Upper lobe of left lung (tissue), 6 donors: ENCODE results near the gene FHIT. TPM values are rescaled to one million over a fixed set of nuclear protein-coding genes. Genes with fewer than 3 reads are reported as not detected.
A peak's percentile ranks its signal among the peaks of the same experiment; 100 is the strongest.
"Not testable (repeated sequence)": the region's sequence is repeated elsewhere in the genome, so short reads cannot be mapped to it uniquely, and the experiment has no call there.

ENCODE experiments used
- ATAC-seq, 2 donors: fragments of 200-7000 bp; cut with Tn5 transposase; one replicate each; pipeline ENCODE4 v1.9.1; 2022; ENCODE audit warnings: mild to moderate bottlenecking in 2 of 2, moderate library complexity in 2 of 2; ENCODE audit not compliant: low FRiP score in 2 of 2
- DNase-seq, 2 donors: peaks; one replicate each; pipeline ENCODE4 v3.0.0-alpha.2; 2019 to 2020
- H3K27ac ChIP-seq, 4 donors: fragments of 200-600 bp; sonication (generic); one replicate each; pipeline ENCODE4 v1.5.1; 2016 to 2019
- H3K27me3 ChIP-seq, 4 donors: fragments of 200-600 bp; sonication (generic); one replicate each; pipeline ENCODE4 v1.5.1; 2017 to 2019
- H3K36me3 ChIP-seq, 4 donors: fragments of 200-600 bp; sonication (generic); one replicate each; pipeline ENCODE4 v1.5.1; 2016 to 2019
- H3K4me1 ChIP-seq, 4 donors: fragments of 200-600 bp; sonication (generic); one replicate each; pipeline ENCODE4 v1.5.1; 2018 to 2019
- H3K4me3 ChIP-seq, 4 donors: fragments of 200-600 bp; sonication (generic); one replicate each; pipeline ENCODE4 v1.5.1; 2017 to 2019; ENCODE audit warnings: mild to moderate bottlenecking in 2 of 4, moderate library complexity in 1 of 4
- H3K9me3 ChIP-seq, 4 donors: fragments of 200-600 bp; sonication (generic); one replicate each; pipeline ENCODE4 v1.5.1; 2018 to 2019
- EP300 ChIP-seq, 4 donors: sonication (generic); formaldehyde crosslinking; IDR thresholded peaks; one replicate each; pipeline ENCODE4 v1.5.1; 2017; ENCODE audit warnings: antibody characterized with exemption in 4 of 4, control low read depth in 2 of 4
- POLR2A ChIP-seq, 4 donors: fragments of 450-650 bp; IDR thresholded peaks; one replicate each; pipeline ENCODE4 v1.5.1; 2016 to 2017; ENCODE audit warnings: antibody characterized with exemption in 4 of 4, mild to moderate bottlenecking in 2 of 4
- POLR2AphosphoS5 ChIP-seq, 2 donors: sonication (generic); formaldehyde crosslinking; IDR thresholded peaks; one replicate each; pipeline ENCODE4 v1.5.1; 2017; ENCODE audit warnings: antibody characterized with exemption in 2 of 2
- WGBS, 2 donors: methylation state at CpG; one replicate each; pipeline ENCODE4 v1.1.5; 2017 to 2018; 5-methylcytosine and 5-hydroxymethylcytosine counted together
- total RNA-seq, 6 donors: library from RNA; depleted of rRNA in 4 of 6; stranded (reverse); fragments of >200 nt in 4 of 6; gene quantifications; one replicate each; pipeline versions ENCODE4 v1.1.0 to v1.2.1, GENCODE V29; 2016 to 2021
- TF ChIP-seq, protein P1 (sequence below), 6 experiments: fragments of 450-650 bp in 4 of 6; fragments of 200-600 bp in 2 of 6; sonication (generic) in 2 of 6; IDR thresholded peaks; one replicate each; pipeline ENCODE4 v1.5.1; 2016 to 2019; ENCODE audit warnings: antibody characterized with exemption in 6 of 6
- donor health status: DM: no; HTN: no; CAD: no; lungs with moderate emphysema.
- donor health status: DM: no; HTN: yes; CAD: no; lungs with severe emphysema.

Gene FHIT
- total RNA-seq, 6 donors from 2014 or later = 6.8 to 56.6 (median 11.1) TPM

DNA sequence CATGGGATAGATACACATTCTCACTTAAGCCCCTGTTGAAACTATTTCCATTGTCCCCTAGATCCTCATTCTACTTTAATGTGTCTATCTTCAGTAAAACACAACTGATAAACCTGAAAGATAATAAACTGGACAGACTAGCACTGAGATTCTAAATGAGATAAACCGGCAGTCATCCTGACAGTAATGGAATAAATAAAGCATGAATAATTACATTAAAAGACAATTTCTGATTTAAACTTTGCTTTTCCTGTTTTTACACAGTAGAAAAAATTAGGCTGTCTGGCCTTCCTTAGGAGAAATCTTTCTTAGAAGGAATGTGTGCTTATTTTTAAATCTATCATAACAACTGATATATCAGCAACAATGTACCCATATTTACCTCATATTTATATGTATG, 232.4 kb downstream of the FHIT start:
- DNase-seq (no peak), ATAC-seq (no peak)
- H3K4me3 ChIP-seq = no peak overlapping the region
- 37 to 64% methylated on average over 1 of the region's 1 CpG for whole genome bisulfite sequencing, 2 donors
- no peaks in the 10 kb centered on the region for H3K27me3 ChIP-seq
- H3K36me3 ChIP-seq = no peaks in the 10 kb centered on the region
- H3K9me3 ChIP-seq = peaks cover 0 to 5% (median 2%) of the 10 kb centered on the region in 4 donors
- H3K4me1 ChIP-seq = peaks cover 0 to 9% (median 0%) of the 10 kb centered on the region in 4 donors
- no peak overlapping the region for H3K27ac ChIP-seq
- TF ChIP-seq POLR2A (IDR thresholded peaks at IDR 0.05) (no peak), EP300 (IDR thresholded peaks at IDR 0.05) (no peak)

DNA sequence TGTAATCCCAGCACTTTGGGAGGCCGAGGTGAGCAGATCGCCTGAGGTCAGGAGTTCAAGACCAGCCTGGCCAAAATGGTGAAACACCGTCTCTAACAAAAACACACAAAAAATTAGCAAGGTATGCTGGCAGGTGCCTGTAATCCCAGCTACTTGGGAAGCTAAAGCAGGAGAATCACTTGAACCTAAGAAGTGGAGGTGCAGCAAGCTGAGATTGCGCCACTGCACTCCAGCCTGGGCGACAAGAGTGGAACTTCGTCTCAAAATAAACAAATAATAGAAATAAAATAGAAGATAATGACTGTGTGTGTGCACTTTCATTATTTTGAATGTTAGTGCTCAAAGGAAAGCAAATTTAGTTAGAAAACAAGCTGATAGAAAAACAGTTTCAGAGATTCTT, 234.2 kb downstream of the FHIT start:
- not testable (repeated sequence) for H3K4me3 ChIP-seq, H3K36me3 ChIP-seq, H3K27ac ChIP-seq, H3K27me3 ChIP-seq, H3K9me3 ChIP-seq, H3K4me1 ChIP-seq, ATAC-seq
- 72 to 80% methylated on average over 6 of the region's 6 CpGs for WGBS, 2 donors
- DNase-seq = peak in 1 of 2 donors; percentile 59

DNA sequence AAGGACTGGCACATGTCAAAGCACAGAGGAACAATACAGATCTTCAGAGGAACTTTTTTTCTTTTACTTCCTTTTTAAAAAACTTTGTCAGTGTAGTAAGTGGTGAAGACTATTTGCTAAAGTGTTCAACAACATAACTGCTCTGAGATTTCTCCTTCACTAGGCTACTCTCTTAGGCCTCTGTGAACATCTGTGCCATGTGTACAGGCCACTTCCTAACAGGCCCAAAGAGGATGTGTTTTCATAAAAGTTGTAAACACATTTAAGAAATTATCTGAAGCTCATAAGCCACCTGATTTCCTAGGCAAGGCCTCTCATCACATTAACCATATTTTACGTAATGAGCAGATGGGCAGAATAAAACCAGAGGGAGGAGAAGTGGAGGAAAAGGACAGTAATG, 235.4 kb downstream of the FHIT start:
- Histone ChIP-seq H3K9me3 (no peaks in the 10 kb centered on the region), H3K27ac (no peak overlapping the region), H3K4me1 (peaks cover 0 to 9% (median 0%) of the 10 kb centered on the region in 4 donors), H3K4me3 (no peak overlapping the region), H3K36me3 (no peaks in the 10 kb centered on the region), H3K27me3 (no peaks in the 10 kb centered on the region)
- ATAC-seq (no peak), DNase-seq (no peak)
- TF ChIP-seq POLR2A (IDR thresholded peaks at IDR 0.05) = no peak
- TF ChIP-seq, protein P1, sequence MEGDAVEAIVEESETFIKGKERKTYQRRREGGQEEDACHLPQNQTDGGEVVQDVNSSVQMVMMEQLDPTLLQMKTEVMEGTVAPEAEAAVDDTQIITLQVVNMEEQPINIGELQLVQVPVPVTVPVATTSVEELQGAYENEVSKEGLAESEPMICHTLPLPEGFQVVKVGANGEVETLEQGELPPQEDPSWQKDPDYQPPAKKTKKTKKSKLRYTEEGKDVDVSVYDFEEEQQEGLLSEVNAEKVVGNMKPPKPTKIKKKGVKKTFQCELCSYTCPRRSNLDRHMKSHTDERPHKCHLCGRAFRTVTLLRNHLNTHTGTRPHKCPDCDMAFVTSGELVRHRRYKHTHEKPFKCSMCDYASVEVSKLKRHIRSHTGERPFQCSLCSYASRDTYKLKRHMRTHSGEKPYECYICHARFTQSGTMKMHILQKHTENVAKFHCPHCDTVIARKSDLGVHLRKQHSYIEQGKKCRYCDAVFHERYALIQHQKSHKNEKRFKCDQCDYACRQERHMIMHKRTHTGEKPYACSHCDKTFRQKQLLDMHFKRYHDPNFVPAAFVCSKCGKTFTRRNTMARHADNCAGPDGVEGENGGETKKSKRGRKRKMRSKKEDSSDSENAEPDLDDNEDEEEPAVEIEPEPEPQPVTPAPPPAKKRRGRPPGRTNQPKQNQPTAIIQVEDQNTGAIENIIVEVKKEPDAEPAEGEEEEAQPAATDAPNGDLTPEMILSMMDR (IDR thresholded peaks at IDR 0.05) = no peak
- WGBS, 2 donors = 81 to 85% methylated on average over 1 of the region's 1 CpG

DNA sequence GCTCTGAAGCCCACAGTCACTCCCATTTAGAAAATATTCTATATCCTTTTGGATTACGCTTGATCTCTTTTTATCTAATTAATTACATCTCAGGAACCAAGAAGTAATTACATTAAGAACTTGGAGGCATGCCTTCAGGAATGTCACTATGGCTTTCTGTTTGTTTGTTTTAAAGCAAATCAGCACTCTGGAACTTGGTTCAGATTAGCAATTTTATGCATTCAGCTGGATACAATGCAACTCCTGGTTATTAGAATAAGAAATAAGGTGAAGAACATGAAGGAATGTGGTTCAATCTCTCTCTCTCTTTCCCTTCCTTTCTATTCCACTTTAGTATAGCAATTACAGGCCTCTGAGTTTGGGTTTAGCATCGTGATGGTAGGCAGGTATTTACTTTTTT, 235.8 kb downstream of the FHIT start:
- WGBS, 2 donors = 74 to 78% methylated on average over 2 of the region's 2 CpGs
- ATAC-seq (no peak), DNase-seq (no peak)
- Histone ChIP-seq H3K4me3 (no peak overlapping the region), H3K27ac (no peak overlapping the region), H3K9me3 (no peaks in the 10 kb centered on the region), H3K27me3 (no peaks in the 10 kb centered on the region), H3K4me1 (peaks cover 0 to 9% (median 0%) of the 10 kb centered on the region in 4 donors), H3K36me3 (no peaks in the 10 kb centered on the region)
- TF ChIP-seq EP300 (IDR thresholded peaks at IDR 0.05) (no peak), POLR2A (IDR thresholded peaks at IDR 0.05) (no peak), POLR2AphosphoS5 (IDR thresholded peaks at IDR 0.05) (no peak)
- TF ChIP-seq, protein P1 (IDR thresholded peaks at IDR 0.05) = no peak

DNA sequence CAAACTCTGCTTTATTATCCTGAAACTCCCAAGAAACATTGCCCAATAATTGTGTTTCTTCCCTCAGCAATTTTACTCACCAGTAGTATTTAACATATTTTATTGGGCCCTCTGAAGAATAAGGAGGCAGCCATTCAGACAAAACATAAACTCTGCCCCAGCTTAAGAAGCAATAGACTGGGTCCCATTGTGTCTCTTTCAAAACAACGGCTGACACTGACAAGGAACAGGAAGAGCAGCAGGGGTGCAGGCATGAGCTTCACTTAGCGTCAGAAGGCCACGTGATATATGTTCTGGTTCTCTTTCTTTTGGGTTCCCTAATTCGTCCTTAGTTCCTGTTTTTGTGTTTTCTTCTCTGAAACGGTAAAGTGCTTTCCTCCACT, 242.3 kb downstream of the FHIT start:
- no peaks in the 10 kb centered on the region for H3K36me3 ChIP-seq
- WGBS, 2 donors = 35 to 40% methylated on average over 5 of the region's 5 CpGs
- H3K4me1 ChIP-seq = no peaks in the 10 kb centered on the region
- H3K4me3 ChIP-seq = no peak overlapping the region
- H3K27ac ChIP-seq = peak overlapping the region in 3 of 4 donors; percentile 26 to 67 (median 65)
- ATAC-seq (peak; percentile 67 to 90), DNase-seq (peak in 1 of 2 donors; percentile 42)
- H3K27me3 ChIP-seq = no peaks in the 10 kb centered on the region
- TF ChIP-seq POLR2AphosphoS5 (IDR thresholded peaks at IDR 0.05) = no peak
- TF ChIP-seq EP300 (IDR thresholded peaks at IDR 0.05) = no peak
- TF ChIP-seq, protein P1 (IDR thresholded peaks at IDR 0.05) = no peak
- no peak for TF ChIP-seq POLR2A (IDR thresholded peaks at IDR 0.05)
- H3K9me3 ChIP-seq = no peaks in the 10 kb centered on the region

DNA sequence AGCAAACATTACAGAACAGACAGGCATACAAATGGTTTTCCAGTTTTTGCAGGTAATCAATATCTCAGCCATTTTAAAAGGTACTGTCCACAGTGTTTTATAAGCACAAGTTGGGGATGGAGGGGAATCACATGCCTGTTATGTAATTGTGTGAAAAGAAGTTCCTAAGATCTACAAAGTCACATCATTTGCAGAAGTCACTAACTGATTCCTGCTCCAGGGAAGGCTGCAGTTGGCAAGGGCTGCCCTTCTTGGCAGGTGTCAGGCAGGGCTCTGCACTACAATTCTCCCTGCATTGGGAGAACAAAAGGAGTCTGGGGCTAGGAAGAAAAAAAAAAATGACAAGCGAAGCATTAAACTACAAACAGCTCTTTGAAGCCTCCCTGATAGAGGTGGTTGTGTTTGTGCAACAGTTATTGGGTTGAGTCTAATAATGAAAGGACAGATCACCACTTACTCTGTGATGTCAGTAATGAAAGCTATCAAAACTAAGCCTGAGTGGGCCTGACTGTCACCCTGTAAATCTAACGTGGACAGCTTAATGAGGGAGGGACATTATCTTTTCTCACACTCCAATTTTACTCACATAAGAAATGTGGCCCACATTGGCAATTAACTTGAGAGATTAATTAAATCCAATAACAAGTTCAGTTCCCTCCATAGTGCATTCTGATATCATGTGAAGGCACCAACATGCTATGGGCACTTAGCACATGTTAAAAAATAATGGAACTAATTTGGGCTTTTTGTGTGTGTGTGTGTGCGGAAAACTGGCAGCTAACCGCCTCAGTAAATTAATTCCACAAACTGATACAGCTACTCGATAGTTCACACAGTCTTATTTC, 242.9 kb downstream of the FHIT start:
- peak in 1 of 2 donors; percentile 26 for ATAC-seq
- TF ChIP-seq, protein P1 (IDR thresholded peaks at IDR 0.05) = no peak
- no peak for TF ChIP-seq POLR2AphosphoS5 (IDR thresholded peaks at IDR 0.05)
- no peak for TF ChIP-seq EP300 (IDR thresholded peaks at IDR 0.05)
- TF ChIP-seq POLR2A (IDR thresholded peaks at IDR 0.05) = no peak

More for the DNA sequence above, 242.9 kb downstream of the FHIT start:
- peak overlapping the region in 3 of 4 donors; percentile 26 to 67 (median 65) for H3K27ac ChIP-seq
- no peaks in the 10 kb centered on the region for H3K9me3 ChIP-seq
- no peaks in the 10 kb centered on the region for H3K27me3 ChIP-seq
- 85 to 98% methylated on average over 5 of the region's 5 CpGs for WGBS, 2 donors
- DNase-seq = peak in 1 of 2 donors; percentile 23
- H3K4me3 ChIP-seq = no peak overlapping the region
- H3K4me1 ChIP-seq = no peaks in the 10 kb centered on the region
- no peaks in the 10 kb centered on the region for H3K36me3 ChIP-seq
